Neural cell (in vitro differentiated cells): ENCODE results near the gene LSM3. TPM values are rescaled to one million over a fixed set of nuclear protein-coding genes. Genes with fewer than 3 reads are reported as not detected.

Experiments used
- H2AFZ ChIP-seq: fragments of 200-600, 300-800 bp; sonication (generic), shearing (Covaris generic); 2 replicates; pipeline ENCODE4 v1.6.0; 2014; ENCODE audit warnings: low read depth, mild to moderate bottlenecking, antibody characterized with exemption, low read length, moderate library complexity
- H3F3A ChIP-seq: fragments of 200-600 bp; shearing (Covaris generic); 2 replicates; pipeline ENCODE4 v1.6.1; 2016; ENCODE audit warnings: mild to moderate bottlenecking, moderate library complexity, mixed read lengths, antibody characterized with exemption, low read length; ENCODE audit not compliant: insufficient read depth, poor library complexity, severe bottlenecking
- H3K27ac ChIP-seq: fragments of 200-600, 300-800 bp; sonication (generic), shearing (Covaris generic); 2 replicates; pipeline ENCODE4 v1.5.1; 2014; ENCODE audit warnings: mild to moderate bottlenecking, low read length, moderate library complexity
- H3K27me3 ChIP-seq: fragments of 300-800, 200-600 bp; sonication (generic), shearing (Covaris generic); 2 replicates; pipeline ENCODE4 v1.6.0; 2014; ENCODE audit warnings: mild to moderate bottlenecking, low read depth, low read length, moderate library complexity; ENCODE audit not compliant: insufficient read depth
- H3K36me3 ChIP-seq: fragments of 300-800, 200-600 bp; sonication (generic), shearing (Covaris generic); 2 replicates; pipeline ENCODE4 v1.5.1; 2014; ENCODE audit warnings: mild to moderate bottlenecking, antibody characterized with exemption, low read length, moderate library complexity; ENCODE audit not compliant: insufficient read depth
- H3K4me2 ChIP-seq: fragments of 300-800, 200-600 bp; sonication (generic), shearing (Covaris generic); 2 replicates; pipeline ENCODE4 v1.6.0; 2014; ENCODE audit warnings: mild to moderate bottlenecking, low read length
- H3K4me3 ChIP-seq: fragments of 300-800, 200-600 bp; sonication (generic), shearing (Covaris generic); 2 replicates; pipeline ENCODE4 v1.5.1; 2014; ENCODE audit warnings: mild to moderate bottlenecking, low read length, moderate library complexity
- H3K79me2 ChIP-seq: fragments of 200-600 bp; shearing (Covaris generic); replicated peaks from 2 replicates; pipeline ENCODE4 v1.6.0; 2014; ENCODE audit warnings: mild to moderate bottlenecking, low read length, moderate library complexity; ENCODE audit not compliant: insufficient read depth
- H3K9ac ChIP-seq: fragments of 300-800, 200-600 bp; sonication (generic), shearing (Covaris generic); 2 replicates; pipeline ENCODE4 v1.6.1; 2016; ENCODE audit warnings: mild to moderate bottlenecking, low read length, mixed read lengths
- H3K9me2 ChIP-seq: fragments of 200-600 bp; shearing (Covaris generic); 2 replicates; pipeline ENCODE4 v1.6.1; 2016; ENCODE audit warnings: mild to moderate bottlenecking, low read length, mixed read lengths; ENCODE audit not compliant: insufficient read depth
- H3K9me3 ChIP-seq: fragments of 200-600, 300-800 bp; sonication (generic), shearing (Covaris generic); 2 replicates; pipeline ENCODE4 v1.6.1; 2016; ENCODE audit warnings: mild to moderate bottlenecking, mixed run types, low read length, moderate library complexity, mixed read lengths
- H4K20me1 ChIP-seq: fragments of 200-600 bp; shearing (Covaris generic); 2 replicates; pipeline ENCODE4 v1.6.1; 2016; ENCODE audit warnings: mild to moderate bottlenecking, mixed run types; ENCODE audit not compliant: insufficient read depth
- CTCF ChIP-seq: fragments of 450-650 bp; IDR thresholded peaks from 2 replicates; pipeline ENCODE4 v1.5.1; 2014; ENCODE audit warnings: antibody characterized with exemption, mild to moderate bottlenecking, moderate library complexity; ENCODE audit not compliant: poor library complexity, severe bottlenecking
- EP300 ChIP-seq: fragments of 450-650 bp; conservative IDR thresholded peaks from 2 replicates; pipeline ENCODE4 v1.6.1; 2014; ENCODE audit warnings: antibody characterized with exemption, mild to moderate bottlenecking, moderate library complexity; ENCODE audit not compliant: poor library complexity, severe bottlenecking
- EZH2 ChIP-seq: fragments of 200-600, 300-800 bp; shearing (Covaris generic), sonication (generic); IDR thresholded peaks from 2 replicates; pipeline ENCODE4 v1.6.1; 2014; ENCODE audit warnings: antibody characterized with exemption, low read length, borderline replicate concordance, mild to moderate bottlenecking; ENCODE audit not compliant: insufficient read depth, poor library complexity, severe bottlenecking
- MXI1 ChIP-seq: fragments of 450-650 bp; conservative IDR thresholded peaks from 2 replicates; pipeline ENCODE4 v1.6.1; 2014; ENCODE audit warnings: antibody characterized with exemption, mild to moderate bottlenecking; ENCODE audit not compliant: poor library complexity, severe bottlenecking
- POLR2AphosphoS5 ChIP-seq: IDR thresholded peaks from 2 replicates; pipeline ENCODE4 v1.6.1; 2012
- RAD21 ChIP-seq: fragments of 450-650 bp; conservative IDR thresholded peaks from 2 replicates; pipeline ENCODE4 v1.6.1; 2014; ENCODE audit warnings: antibody characterized with exemption, mild to moderate bottlenecking, moderate library complexity
- REST ChIP-seq: IDR thresholded peaks from 2 replicates; pipeline ENCODE4 v1.6.1; 2012; ENCODE audit warnings: borderline replicate concordance
- SMC3 ChIP-seq: fragments of 450-650 bp; conservative IDR thresholded peaks from 2 replicates; pipeline ENCODE4 v1.6.1; 2014; ENCODE audit warnings: antibody characterized with exemption, mild to moderate bottlenecking, moderate library complexity; ENCODE audit not compliant: poor library complexity
- TAF1 ChIP-seq: IDR thresholded peaks from 2 replicates; pipeline ENCODE4 v1.6.1; 2012; ENCODE audit warnings: low read depth
- polyA plus RNA-seq: library from polyadenylated mRNA; depleted of rRNA; stranded (reverse); fragments of >200 nt; gene quantifications from 2 replicates; pipeline ENCODE4 v1.2.3, GENCODE V29; 2014

Gene LSM3
- polyA plus RNA-seq, 1 donor from 2014 or later, result 29.6 TPM

DNA sequence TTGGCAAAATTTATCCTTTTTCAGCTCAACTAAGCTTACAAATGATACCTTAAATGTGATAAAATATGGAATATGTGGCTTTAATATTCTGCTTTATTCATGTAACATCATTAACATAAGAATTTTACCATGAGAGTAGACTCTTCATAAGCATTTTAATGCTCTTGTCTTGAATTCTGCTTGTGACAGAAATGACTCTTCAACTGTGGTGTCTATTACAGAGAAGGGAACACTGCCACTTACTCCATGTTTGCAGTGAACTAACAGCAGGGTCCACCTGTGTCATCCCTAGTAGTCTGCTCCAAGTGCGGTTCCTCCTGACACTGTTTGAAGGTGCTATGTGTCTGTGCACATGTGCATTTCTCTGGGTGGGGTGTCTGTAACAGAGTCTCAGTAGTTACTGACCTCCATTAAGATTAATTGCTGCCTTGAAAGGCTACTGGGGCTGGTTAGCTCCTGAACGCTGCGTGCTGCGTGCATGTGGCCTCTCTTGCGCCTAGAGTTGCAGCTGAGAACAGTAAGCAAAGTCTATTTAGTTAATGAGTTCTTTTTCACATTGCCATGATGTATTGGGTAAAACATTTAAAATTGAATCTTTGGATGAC lies 8.3 kb downstream of the LSM3 start:
- H3K9me3 ChIP-seq, result no peaks in the 10 kb centered on the region
- no peak overlapping the region for H3K9ac ChIP-seq
- no peak overlapping the region for H3K27ac ChIP-seq
- H3K4me2 ChIP-seq, result no peak overlapping the region
- H2AFZ ChIP-seq, result no peak overlapping the region
- H3K79me2 ChIP-seq, result no peaks in the 10 kb centered on the region
- H3K9me2 ChIP-seq, result no peaks in the 10 kb centered on the region
- no peaks in the 10 kb centered on the region for H3F3A ChIP-seq
- no peak overlapping the region for H3K4me3 ChIP-seq
- TF ChIP-seq TAF1 (no peak), POLR2AphosphoS5 (no peak), CTCF (no peak), RAD21 (no peak), SMC3 (no peak), REST (no peak), EZH2 (no peak), EP300 (no peak), MXI1 (no peak)
- H3K36me3 ChIP-seq, result peaks cover 7% of the 10 kb centered on the region
- no peaks in the 10 kb centered on the region for H3K27me3 ChIP-seq
- H4K20me1 ChIP-seq, result no peaks in the 10 kb centered on the region

GRCh38 chr3:14188041-14188754 lies 9.6 kb downstream of the LSM3 start:
- no peaks in the 10 kb centered on the region for H3K79me2 ChIP-seq
- H3K4me3 ChIP-seq, result no peak overlapping the region
- no peaks in the 10 kb centered on the region for H3K9me2 ChIP-seq
- H3K9ac ChIP-seq, result no peak overlapping the region
- H3K9me3 ChIP-seq, result no peaks in the 10 kb centered on the region
- H3K36me3 ChIP-seq, result peaks cover 7% of the 10 kb centered on the region
- TF ChIP-seq SMC3, result no peak
- TF ChIP-seq RAD21, result no peak
- no peak for TF ChIP-seq EP300
- no peak for TF ChIP-seq CTCF
- no peak for TF ChIP-seq MXI1
- TF ChIP-seq TAF1, result no peak
- TF ChIP-seq POLR2AphosphoS5, result no peak
- no peak for TF ChIP-seq EZH2
- no peak for TF ChIP-seq REST
- no peak overlapping the region for H3K4me2 ChIP-seq
- H4K20me1 ChIP-seq, result no peaks in the 10 kb centered on the region
- no peaks in the 10 kb centered on the region for H3K27me3 ChIP-seq
- no peak overlapping the region for H3K27ac ChIP-seq
- no peaks in the 10 kb centered on the region for H3F3A ChIP-seq
- H2AFZ ChIP-seq, result no peak overlapping the region
